Measurements from ENCODE around the gene TMEM220.

- TF ChIP-seq POLR2A (IDR thresholded peaks at IDR 0.05), result no peak
- TF ChIP-seq, protein P1, sequence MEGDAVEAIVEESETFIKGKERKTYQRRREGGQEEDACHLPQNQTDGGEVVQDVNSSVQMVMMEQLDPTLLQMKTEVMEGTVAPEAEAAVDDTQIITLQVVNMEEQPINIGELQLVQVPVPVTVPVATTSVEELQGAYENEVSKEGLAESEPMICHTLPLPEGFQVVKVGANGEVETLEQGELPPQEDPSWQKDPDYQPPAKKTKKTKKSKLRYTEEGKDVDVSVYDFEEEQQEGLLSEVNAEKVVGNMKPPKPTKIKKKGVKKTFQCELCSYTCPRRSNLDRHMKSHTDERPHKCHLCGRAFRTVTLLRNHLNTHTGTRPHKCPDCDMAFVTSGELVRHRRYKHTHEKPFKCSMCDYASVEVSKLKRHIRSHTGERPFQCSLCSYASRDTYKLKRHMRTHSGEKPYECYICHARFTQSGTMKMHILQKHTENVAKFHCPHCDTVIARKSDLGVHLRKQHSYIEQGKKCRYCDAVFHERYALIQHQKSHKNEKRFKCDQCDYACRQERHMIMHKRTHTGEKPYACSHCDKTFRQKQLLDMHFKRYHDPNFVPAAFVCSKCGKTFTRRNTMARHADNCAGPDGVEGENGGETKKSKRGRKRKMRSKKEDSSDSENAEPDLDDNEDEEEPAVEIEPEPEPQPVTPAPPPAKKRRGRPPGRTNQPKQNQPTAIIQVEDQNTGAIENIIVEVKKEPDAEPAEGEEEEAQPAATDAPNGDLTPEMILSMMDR (IDR thresholded peaks at IDR 0.05), result peak; percentile 24 to 54 (median 52)
These were observed 42.9 kb upstream of the TMEM220 start for GRCh38 chr17:10772425-10773380.

Data from adrenal gland (tissue), 5 donors.